WTC11 (cell line): ENCODE measurements around the gene SH3BP2. TPM values are rescaled to one million over a fixed set of nuclear protein-coding genes. Genes with fewer than 3 reads are reported as not detected.

Source experiments
- CBFB ChIP-seq: sonication (generic); formaldehyde crosslinking; IDR thresholded peaks from 2 replicates; pipeline ENCODE4 v1.8.1; 2022; ENCODE audit warnings: mild to moderate bottlenecking, low read depth, missing genetic modification reagents
- CTCF ChIP-seq: fragments of 200-600 bp; IDR thresholded peaks from 2 replicates; pipeline ENCODE4 v1.8.0; 2022; ENCODE audit warnings: antibody characterized with exemption
- HMGA2 ChIP-seq: fragments of 250-450 bp; sonication (Bioruptor Pico); IDR thresholded peaks from 2 replicates; pipeline ENCODE4 v1.4.0; 2021; ENCODE audit warnings: mild to moderate bottlenecking, moderate library complexity
- KAT7 ChIP-seq: sonication (generic); formaldehyde crosslinking; IDR thresholded peaks from 2 replicates; pipeline ENCODE4 v1.8.1; 2023; ENCODE audit warnings: missing genetic modification reagents, mild to moderate bottlenecking, borderline replicate concordance
- NFE2L1 ChIP-seq: sonication (generic); formaldehyde crosslinking; IDR thresholded peaks from 2 replicates; pipeline ENCODE4 v1.8.1; 2023; ENCODE audit warnings: missing genetic modification reagents
- NR1H2 ChIP-seq: sonication (generic); formaldehyde crosslinking; IDR thresholded peaks from 2 replicates; pipeline ENCODE4 v1.9.0; 2021; ENCODE audit warnings: mild to moderate bottlenecking, moderate library complexity, missing genetic modification reagents
- NR2C2 ChIP-seq: sonication (generic); formaldehyde crosslinking; IDR thresholded peaks from 2 replicates; pipeline ENCODE4 v1.8.0; 2022; ENCODE audit warnings: mild to moderate bottlenecking, missing genetic modification reagents
- ZBTB21 ChIP-seq: sonication (generic); formaldehyde crosslinking; IDR thresholded peaks from 2 replicates; pipeline ENCODE4 v1.8.1; 2023; ENCODE audit warnings: mild to moderate bottlenecking, missing genetic modification reagents, borderline replicate concordance
- ZBTB43 ChIP-seq: sonication (generic); formaldehyde crosslinking; IDR thresholded peaks from 2 replicates; pipeline ENCODE4 v1.8.1; 2023; ENCODE audit warnings: mild to moderate bottlenecking, missing genetic modification reagents
- ZNF138 ChIP-seq: sonication (generic); formaldehyde crosslinking; conservative IDR thresholded peaks from 2 replicates; pipeline ENCODE4 v1.8.1; 2022; ENCODE audit warnings: mild to moderate bottlenecking, moderate library complexity, missing genetic modification reagents
- ZNF232 ChIP-seq: sonication (generic); formaldehyde crosslinking; IDR thresholded peaks from 2 replicates; pipeline ENCODE4 v1.8.0; 2022; ENCODE audit warnings: mild to moderate bottlenecking, missing genetic modification reagents
- total RNA-seq: library from RNA; stranded (reverse); gene quantifications from 3 replicates; pipeline ENCODE4 v1.2.3, GENCODE V29; 2021
- TF ChIP-seq, protein P1 (sequence below): sonication (generic); formaldehyde crosslinking; IDR thresholded peaks from 2 replicates; pipeline ENCODE4 v1.8.0; 2022; ENCODE audit warnings: missing genetic modification reagents
- TF ChIP-seq, protein P2 (sequence below): sonication (generic); formaldehyde crosslinking; IDR thresholded peaks from 2 replicates; pipeline ENCODE4 v1.8.1; 2023; ENCODE audit warnings: mild to moderate bottlenecking, missing genetic modification reagents, moderate library complexity
- TF ChIP-seq, protein P3 (sequence below): sonication (generic); formaldehyde crosslinking; IDR thresholded peaks from 2 replicates; pipeline ENCODE4 v1.8.1; 2023; ENCODE audit warnings: mild to moderate bottlenecking, moderate library complexity, missing genetic modification reagents
- TF ChIP-seq, protein P4 (sequence below): fragments of 250-450 bp; sonication (Bioruptor Pico); IDR thresholded peaks from 2 replicates; pipeline ENCODE4 v1.9.0; 2021; ENCODE audit warnings: moderate library complexity, mild to moderate bottlenecking, inconsistent platforms, borderline replicate concordance
- TF ChIP-seq, protein P5 (sequence below): sonication (generic); formaldehyde crosslinking; IDR thresholded peaks from 2 replicates; pipeline ENCODE4 v1.8.0; 2023; ENCODE audit warnings: missing genetic modification reagents, mild to moderate bottlenecking, borderline replicate concordance
- TF ChIP-seq, protein P6 (sequence below): sonication (generic); formaldehyde crosslinking; IDR thresholded peaks from 2 replicates; pipeline ENCODE4 v1.8.0; 2023; ENCODE audit warnings: missing genetic modification reagents
- TF ChIP-seq, protein P7 (sequence below): fragments of 250-450 bp; sonication (Bioruptor Pico); IDR thresholded peaks from 2 replicates; pipeline ENCODE4 v1.9.0; 2021; ENCODE audit warnings: mild to moderate bottlenecking

Gene SH3BP2
- total RNA-seq, 1 experiment from 2014 or later = 49.1 TPM

DNA sequence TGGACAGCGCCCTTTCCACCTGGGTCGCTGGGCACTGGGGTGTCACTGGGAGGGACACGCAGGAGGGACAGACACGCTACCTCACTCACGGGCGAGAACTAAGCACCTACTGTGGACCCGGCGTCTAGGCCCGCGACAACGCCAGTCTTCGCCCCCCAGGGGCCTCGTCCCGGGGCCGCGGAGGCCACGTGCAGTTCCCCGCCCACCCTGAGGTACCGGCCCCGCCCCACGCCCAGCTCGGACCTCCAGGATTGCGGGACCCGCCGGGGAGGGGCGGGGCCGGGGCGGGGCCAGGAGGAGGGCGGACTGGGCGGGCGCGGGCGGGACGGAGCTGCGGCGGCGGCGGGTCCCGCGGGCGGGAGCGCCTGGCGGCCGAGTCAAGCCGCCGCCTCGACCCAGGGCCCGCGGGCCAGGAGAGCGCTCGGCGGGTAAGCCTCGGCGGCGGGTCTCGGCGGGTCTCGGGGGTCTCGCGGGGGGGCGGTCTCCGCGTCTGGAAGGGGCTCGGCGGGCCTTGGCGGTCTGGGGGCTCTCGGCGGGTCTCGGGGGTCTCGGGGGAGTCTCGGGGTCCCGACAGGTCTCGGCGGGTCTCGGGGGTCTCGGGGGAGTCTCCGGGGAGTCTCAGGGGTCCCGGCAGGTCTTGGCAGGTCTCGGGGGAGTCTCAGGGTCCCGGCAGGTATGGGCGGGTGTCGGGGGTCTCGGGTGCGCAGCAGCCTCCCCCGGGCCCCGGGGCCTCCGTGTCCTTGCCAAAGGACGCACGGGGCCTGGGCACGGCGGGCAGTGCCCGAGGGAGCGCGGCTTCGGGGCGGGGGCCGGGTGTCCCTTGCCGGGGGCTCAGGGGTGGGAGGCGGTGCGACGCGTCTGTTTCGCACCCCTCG, at the start of gene SH3BP2 (continued):
- peak; percentile 75; the same call in 1 of the 2 replicates for TF ChIP-seq ZBTB43 (CRISPR knock-in tag)
- TF ChIP-seq ZNF232 = peak; percentile 90
- TF ChIP-seq, protein P1, sequence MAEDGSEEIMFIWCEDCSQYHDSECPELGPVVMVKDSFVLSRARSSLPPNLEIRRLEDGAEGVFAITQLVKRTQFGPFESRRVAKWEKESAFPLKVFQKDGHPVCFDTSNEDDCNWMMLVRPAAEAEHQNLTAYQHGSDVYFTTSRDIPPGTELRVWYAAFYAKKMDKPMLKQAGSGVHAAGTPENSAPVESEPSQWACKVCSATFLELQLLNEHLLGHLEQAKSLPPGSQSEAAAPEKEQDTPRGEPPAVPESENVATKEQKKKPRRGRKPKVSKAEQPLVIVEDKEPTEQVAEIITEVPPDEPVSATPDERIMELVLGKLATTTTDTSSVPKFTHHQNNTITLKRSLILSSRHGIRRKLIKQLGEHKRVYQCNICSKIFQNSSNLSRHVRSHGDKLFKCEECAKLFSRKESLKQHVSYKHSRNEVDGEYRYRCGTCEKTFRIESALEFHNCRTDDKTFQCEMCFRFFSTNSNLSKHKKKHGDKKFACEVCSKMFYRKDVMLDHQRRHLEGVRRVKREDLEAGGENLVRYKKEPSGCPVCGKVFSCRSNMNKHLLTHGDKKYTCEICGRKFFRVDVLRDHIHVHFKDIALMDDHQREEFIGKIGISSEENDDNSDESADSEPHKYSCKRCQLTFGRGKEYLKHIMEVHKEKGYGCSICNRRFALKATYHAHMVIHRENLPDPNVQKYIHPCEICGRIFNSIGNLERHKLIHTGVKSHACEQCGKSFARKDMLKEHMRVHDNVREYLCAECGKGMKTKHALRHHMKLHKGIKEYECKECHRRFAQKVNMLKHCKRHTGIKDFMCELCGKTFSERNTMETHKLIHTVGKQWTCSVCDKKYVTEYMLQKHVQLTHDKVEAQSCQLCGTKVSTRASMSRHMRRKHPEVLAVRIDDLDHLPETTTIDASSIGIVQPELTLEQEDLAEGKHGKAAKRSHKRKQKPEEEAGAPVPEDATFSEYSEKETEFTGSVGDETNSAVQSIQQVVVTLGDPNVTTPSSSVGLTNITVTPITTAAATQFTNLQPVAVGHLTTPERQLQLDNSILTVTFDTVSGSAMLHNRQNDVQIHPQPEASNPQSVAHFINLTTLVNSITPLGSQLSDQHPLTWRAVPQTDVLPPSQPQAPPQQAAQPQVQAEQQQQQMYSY = no peak
- 0 out of 2 replicates have a peak, but pooled peaks have one; percentile 67 for TF ChIP-seq CBFB (CRISPR knock-in tag)
- TF ChIP-seq NR1H2 (CRISPR knock-in tag) = no peak
- 0 out of 2 replicates have a peak, but pooled peaks have one; percentile 64 for TF ChIP-seq ZBTB21 (CRISPR knock-in tag)
- TF ChIP-seq HMGA2 (CRISPR knock-in tag) = no peak
- TF ChIP-seq ZNF138 (CRISPR knock-in tag) = peak; percentile 70; the same call in 1 of the 2 replicates
- 0 out of 2 replicates have a peak, but pooled peaks have one; percentile 46 for TF ChIP-seq NR2C2
- TF ChIP-seq KAT7 (CRISPR knock-in tag) = 0 out of 2 replicates have a peak, but pooled peaks have one; percentile 78
- TF ChIP-seq, protein P2, sequence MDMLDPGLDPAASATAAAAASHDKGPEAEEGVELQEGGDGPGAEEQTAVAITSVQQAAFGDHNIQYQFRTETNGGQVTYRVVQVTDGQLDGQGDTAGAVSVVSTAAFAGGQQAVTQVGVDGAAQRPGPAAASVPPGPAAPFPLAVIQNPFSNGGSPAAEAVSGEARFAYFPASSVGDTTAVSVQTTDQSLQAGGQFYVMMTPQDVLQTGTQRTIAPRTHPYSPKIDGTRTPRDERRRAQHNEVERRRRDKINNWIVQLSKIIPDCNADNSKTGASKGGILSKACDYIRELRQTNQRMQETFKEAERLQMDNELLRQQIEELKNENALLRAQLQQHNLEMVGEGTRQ (CRISPR knock-in tag) = peak; percentile 70
- TF ChIP-seq, protein P3, sequence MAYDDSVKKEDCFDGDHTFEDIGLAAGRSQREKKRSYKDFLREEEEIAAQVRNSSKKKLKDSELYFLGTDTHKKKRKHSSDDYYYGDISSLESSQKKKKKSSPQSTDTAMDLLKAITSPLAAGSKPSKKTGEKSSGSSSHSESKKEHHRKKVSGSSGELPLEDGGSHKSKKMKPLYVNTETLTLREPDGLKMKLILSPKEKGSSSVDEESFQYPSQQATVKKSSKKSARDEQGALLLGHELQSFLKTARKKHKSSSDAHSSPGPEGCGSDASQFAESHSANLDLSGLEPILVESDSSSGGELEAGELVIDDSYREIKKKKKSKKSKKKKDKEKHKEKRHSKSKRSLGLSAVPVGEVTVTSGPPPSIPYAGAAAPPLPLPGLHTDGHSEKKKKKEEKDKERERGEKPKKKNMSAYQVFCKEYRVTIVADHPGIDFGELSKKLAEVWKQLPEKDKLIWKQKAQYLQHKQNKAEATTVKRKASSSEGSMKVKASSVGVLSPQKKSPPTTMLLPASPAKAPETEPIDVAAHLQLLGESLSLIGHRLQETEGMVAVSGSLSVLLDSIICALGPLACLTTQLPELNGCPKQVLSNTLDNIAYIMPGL (CRISPR knock-in tag) = peak; percentile 32; the same call in 1 of the 2 replicates
- no peak for TF ChIP-seq CTCF
- TF ChIP-seq, protein P4, sequence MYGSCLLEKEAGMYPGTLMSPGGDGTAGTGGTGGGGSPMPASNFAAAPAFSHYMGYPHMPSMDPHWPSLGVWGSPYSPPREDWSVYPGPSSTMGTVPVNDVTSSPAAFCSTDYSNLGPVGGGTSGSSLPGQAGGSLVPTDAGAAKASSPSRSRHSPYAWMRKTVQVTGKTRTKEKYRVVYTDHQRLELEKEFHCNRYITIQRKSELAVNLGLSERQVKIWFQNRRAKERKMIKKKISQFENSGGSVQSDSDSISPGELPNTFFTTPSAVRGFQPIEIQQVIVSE (CRISPR knock-in tag) = no peak
- TF ChIP-seq, protein P5, sequence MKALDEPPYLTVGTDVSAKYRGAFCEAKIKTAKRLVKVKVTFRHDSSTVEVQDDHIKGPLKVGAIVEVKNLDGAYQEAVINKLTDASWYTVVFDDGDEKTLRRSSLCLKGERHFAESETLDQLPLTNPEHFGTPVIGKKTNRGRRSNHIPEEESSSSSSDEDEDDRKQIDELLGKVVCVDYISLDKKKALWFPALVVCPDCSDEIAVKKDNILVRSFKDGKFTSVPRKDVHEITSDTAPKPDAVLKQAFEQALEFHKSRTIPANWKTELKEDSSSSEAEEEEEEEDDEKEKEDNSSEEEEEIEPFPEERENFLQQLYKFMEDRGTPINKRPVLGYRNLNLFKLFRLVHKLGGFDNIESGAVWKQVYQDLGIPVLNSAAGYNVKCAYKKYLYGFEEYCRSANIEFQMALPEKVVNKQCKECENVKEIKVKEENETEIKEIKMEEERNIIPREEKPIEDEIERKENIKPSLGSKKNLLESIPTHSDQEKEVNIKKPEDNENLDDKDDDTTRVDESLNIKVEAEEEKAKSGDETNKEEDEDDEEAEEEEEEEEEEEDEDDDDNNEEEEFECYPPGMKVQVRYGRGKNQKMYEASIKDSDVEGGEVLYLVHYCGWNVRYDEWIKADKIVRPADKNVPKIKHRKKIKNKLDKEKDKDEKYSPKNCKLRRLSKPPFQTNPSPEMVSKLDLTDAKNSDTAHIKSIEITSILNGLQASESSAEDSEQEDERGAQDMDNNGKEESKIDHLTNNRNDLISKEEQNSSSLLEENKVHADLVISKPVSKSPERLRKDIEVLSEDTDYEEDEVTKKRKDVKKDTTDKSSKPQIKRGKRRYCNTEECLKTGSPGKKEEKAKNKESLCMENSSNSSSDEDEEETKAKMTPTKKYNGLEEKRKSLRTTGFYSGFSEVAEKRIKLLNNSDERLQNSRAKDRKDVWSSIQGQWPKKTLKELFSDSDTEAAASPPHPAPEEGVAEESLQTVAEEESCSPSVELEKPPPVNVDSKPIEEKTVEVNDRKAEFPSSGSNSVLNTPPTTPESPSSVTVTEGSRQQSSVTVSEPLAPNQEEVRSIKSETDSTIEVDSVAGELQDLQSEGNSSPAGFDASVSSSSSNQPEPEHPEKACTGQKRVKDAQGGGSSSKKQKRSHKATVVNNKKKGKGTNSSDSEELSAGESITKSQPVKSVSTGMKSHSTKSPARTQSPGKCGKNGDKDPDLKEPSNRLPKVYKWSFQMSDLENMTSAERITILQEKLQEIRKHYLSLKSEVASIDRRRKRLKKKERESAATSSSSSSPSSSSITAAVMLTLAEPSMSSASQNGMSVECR (CRISPR knock-in tag) = peak; percentile 93; the same call in 1 of the 2 replicates
- TF ChIP-seq, protein P6, sequence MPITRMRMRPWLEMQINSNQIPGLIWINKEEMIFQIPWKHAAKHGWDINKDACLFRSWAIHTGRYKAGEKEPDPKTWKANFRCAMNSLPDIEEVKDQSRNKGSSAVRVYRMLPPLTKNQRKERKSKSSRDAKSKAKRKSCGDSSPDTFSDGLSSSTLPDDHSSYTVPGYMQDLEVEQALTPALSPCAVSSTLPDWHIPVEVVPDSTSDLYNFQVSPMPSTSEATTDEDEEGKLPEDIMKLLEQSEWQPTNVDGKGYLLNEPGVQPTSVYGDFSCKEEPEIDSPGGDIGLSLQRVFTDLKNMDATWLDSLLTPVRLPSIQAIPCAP (CRISPR knock-in tag) = no peak
- TF ChIP-seq, protein P7, sequence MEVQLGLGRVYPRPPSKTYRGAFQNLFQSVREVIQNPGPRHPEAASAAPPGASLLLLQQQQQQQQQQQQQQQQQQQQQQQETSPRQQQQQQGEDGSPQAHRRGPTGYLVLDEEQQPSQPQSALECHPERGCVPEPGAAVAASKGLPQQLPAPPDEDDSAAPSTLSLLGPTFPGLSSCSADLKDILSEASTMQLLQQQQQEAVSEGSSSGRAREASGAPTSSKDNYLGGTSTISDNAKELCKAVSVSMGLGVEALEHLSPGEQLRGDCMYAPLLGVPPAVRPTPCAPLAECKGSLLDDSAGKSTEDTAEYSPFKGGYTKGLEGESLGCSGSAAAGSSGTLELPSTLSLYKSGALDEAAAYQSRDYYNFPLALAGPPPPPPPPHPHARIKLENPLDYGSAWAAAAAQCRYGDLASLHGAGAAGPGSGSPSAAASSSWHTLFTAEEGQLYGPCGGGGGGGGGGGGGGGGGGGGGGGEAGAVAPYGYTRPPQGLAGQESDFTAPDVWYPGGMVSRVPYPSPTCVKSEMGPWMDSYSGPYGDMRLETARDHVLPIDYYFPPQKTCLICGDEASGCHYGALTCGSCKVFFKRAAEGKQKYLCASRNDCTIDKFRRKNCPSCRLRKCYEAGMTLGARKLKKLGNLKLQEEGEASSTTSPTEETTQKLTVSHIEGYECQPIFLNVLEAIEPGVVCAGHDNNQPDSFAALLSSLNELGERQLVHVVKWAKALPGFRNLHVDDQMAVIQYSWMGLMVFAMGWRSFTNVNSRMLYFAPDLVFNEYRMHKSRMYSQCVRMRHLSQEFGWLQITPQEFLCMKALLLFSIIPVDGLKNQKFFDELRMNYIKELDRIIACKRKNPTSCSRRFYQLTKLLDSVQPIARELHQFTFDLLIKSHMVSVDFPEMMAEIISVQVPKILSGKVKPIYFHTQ = no peak
- TF ChIP-seq NFE2L1 (CRISPR knock-in tag) = peak; percentile 81; the same call in 1 of the 2 replicates
